K562 (cell line): ENCODE measurements around the gene ALOX12B. TPM values are rescaled to one million over a fixed set of nuclear protein-coding genes. Genes with fewer than 3 reads are reported as not detected.

ENCODE experiments used
- ATAC-seq: fragments of 200-7000 bp; cut with Tn5 transposase; 3 replicates; pipeline ENCODE4 v1.9.1; 2020; ENCODE audit warnings: moderate library complexity
- BruUV-seq: library from RNA; stranded (reverse); fragments of 400-500 nt; replicated peaks from 2 replicates; lab custom pipeline; 2021; lab: Mats Ljungman, UMichigan
- CTCF ChIA-PET: fragments of 300-600 bp; formaldehyde crosslinking; extraction: SDS; loops from one replicate; lab custom pipeline; 2021; ENCODE audit warnings: low intra/inter-chr PET ratio; lab: Yijun Ruan, JAX
- POLR2A ChIA-PET: fragments of 300-600, 350-650 bp; sonication (Branson Sonifier 250); formaldehyde crosslinking; extraction: SDS; loops from one replicate; lab custom pipeline; 2021; ENCODE audit warnings: antibody characterized with exemption, inconsistent platforms; lab: Yijun Ruan, JAX
- DNase-seq, 4 experiments: peaks; one replicate each; pipeline versions ENCODE4 v3.0.0 to v3.0.0-alpha.2; 2011 to 2018; ENCODE audit warnings: low spot score in 3 of 4, mixed read lengths in 3 of 4; ENCODE audit errors: extremely low read depth in 1 of 4
- FAIRE-seq: peaks from 2 replicates; lab custom pipeline; 2011; peaks lifted over from hg19 to GRCh38; lab: Jason Lieb, UNC
- H2AFZ ChIP-seq: 2 replicates; pipeline ENCODE4 v1.6.0; 2011; ENCODE audit warnings: low read depth, low read length, control low read depth, inconsistent platforms
- H3K27ac ChIP-seq: fragments of 200-600 bp; 3 replicates; pipeline ENCODE4 v1.8.0; 2011; ENCODE audit warnings: low read depth, mild to moderate bottlenecking, control low read depth, inconsistent platforms, low read length, moderate library complexity, mixed read lengths; ENCODE audit errors: extremely low read depth
- H3K27me3 ChIP-seq, 2 experiments: fragments of 300-600 bp in 1 of 2; 2 replicates in 1 of 2; 3 replicates in 1 of 2; pipeline versions ENCODE4 v1.6.0 to v1.8.0; 2011; ENCODE audit warnings: inconsistent platforms in 2 of 2, low read length in 2 of 2, mild to moderate bottlenecking in 1 of 2, mixed read lengths in 1 of 2, moderate library complexity in 1 of 2; ENCODE audit not compliant: control insufficient read depth in 2 of 2, insufficient read depth in 2 of 2
- H3K36me3 ChIP-seq: fragments of 300-600 bp; 3 replicates; pipeline ENCODE4 v1.8.0; 2011; ENCODE audit warnings: mild to moderate bottlenecking, low read length, inconsistent platforms; ENCODE audit not compliant: control insufficient read depth, insufficient read depth
- H3K4me1 ChIP-seq, 2 experiments: fragments of 200-600 bp in 1 of 2; replicated peaks in 1 of 2; 2 replicates in 1 of 2; 3 replicates in 1 of 2; pipeline versions ENCODE4 v1.5.1 to v1.8.0; 2011; ENCODE audit warnings: inconsistent platforms in 2 of 2, low read length in 2 of 2, mild to moderate bottlenecking in 1 of 2, mixed read lengths in 1 of 2, moderate library complexity in 1 of 2; ENCODE audit not compliant: control insufficient read depth in 2 of 2, insufficient read depth in 2 of 2
- H3K4me2 ChIP-seq: 2 replicates; pipeline ENCODE4 v1.6.1; 2011; ENCODE audit warnings: low read length, control low read depth, inconsistent platforms, mixed read lengths; ENCODE audit not compliant: insufficient read depth
- H3K4me3 ChIP-seq: fragments of 200-600 bp; sonication (generic), shearing (Covaris generic); 2 replicates; pipeline ENCODE4 v1.5.1; 2016; ENCODE audit warnings: control low read depth, inconsistent platforms
- H3K79me2 ChIP-seq: fragments of 200-600 bp; 3 replicates; pipeline ENCODE4 v1.8.0; 2011; ENCODE audit warnings: low read length, inconsistent platforms; ENCODE audit not compliant: control insufficient read depth, insufficient read depth
- H3K9ac ChIP-seq, 2 experiments: 2 replicates each; pipeline versions ENCODE4 v1.6.0 to v1.6.1; 2011; ENCODE audit warnings: low read depth in 2 of 2, low read length in 2 of 2, control low read depth in 1 of 2, inconsistent platforms in 1 of 2, mild to moderate bottlenecking in 1 of 2, mixed read lengths in 1 of 2; ENCODE audit not compliant: insufficient read depth in 1 of 2
- H3K9me1 ChIP-seq: one replicate; pipeline ENCODE4 v1.6.0; 2011; ENCODE audit warnings: inconsistent platforms, mild to moderate bottlenecking, low read length, moderate library complexity; ENCODE audit not compliant: control insufficient read depth, insufficient read depth
- H3K9me3 ChIP-seq: replicated peaks from 2 replicates; pipeline ENCODE4 v1.5.1; 2011; ENCODE audit warnings: low read depth, low read length, inconsistent platforms; ENCODE audit not compliant: control insufficient read depth, insufficient read depth
- H4K20me1 ChIP-seq: replicated peaks from 2 replicates; pipeline ENCODE4 v1.6.1; 2011; ENCODE audit warnings: low read length, inconsistent platforms, mixed read lengths; ENCODE audit not compliant: control insufficient read depth, insufficient read depth
- BRD4 ChIP-seq: fragments of 200-600 bp; sonication (generic); IDR thresholded peaks from 2 replicates; pipeline ENCODE4 v1.6.1; 2017; ENCODE audit warnings: inconsistent platforms
- GABPA ChIP-seq: fragments of 200-800 bp; sonication (Bioruptor generic); conservative IDR thresholded peaks from 2 replicates; pipeline ENCODE4 v1.6.1; 2016; ENCODE audit warnings: low read depth, missing genetic modification characterization, missing compliant biosample characterization
- WGBS: fragments of 100-300 bp; shearing (Covaris generic); methylation state at CpG from one replicate; pipeline ENCODE4 v1.1.6; 2016; ENCODE audit warnings: low coverage, mixed read lengths; ENCODE audit not compliant: insufficient coverage; ENCODE audit errors: missing lambda C conversion rate; 5-methylcytosine and 5-hydroxymethylcytosine counted together
- in situ Hi-C: fragments of 300-500 bp; cut with MboI; formaldehyde crosslinking; loops from 4 replicates; pipeline ENCODE4 v1.15.0; 2018; ENCODE audit warnings: inconsistent platforms, mixed read lengths
- intact Hi-C: fragments of 100-400 bp; cut with micrococcal nuclease; formaldehyde crosslinking; loops from 2 replicates; pipeline ENCODE4 v1.14.2; 2022
- polyA plus RNA-seq, 8 experiments: library from polyadenylated mRNA; depleted of rRNA in 4 of 8; stranded (reverse) in 5 of 8; unstranded in 3 of 8; fragments of >200 nt; fragmentation: Nextera tagmentation in 2 of 8; fragmentation: Illumina TruSeq in 1 of 8; extraction: Ambion mirVana in 2 of 8; extraction: Trizol in 1 of 8; gene quantifications; 2 replicates each; pipeline versions ENCODE4 v1.2.1 to v1.2.3, GENCODE V29; 2011 to 2014; ENCODE audit warnings: inconsistent platforms in 1 of 8, missing spikeins in 1 of 8
- total RNA-seq, 7 experiments: library from RNA; depleted of rRNA in 6 of 7; stranded (reverse); fragments of >200 nt in 6 of 7; fragmentation: Illumina TruSeq in 2 of 7; extraction: Trizol in 2 of 7; gene quantifications; 2 replicates each; pipeline versions ENCODE4 v1.2.1 to v1.2.3, GENCODE V29; 2011 to 2021; ENCODE audit warnings: low replicate concordance in 1 of 7
- TF ChIP-seq, protein P1 (sequence below): fragments of 200-600 bp; sonication (generic); IDR thresholded peaks from one replicate; pipeline ENCODE4 v1.6.1; 2012; ENCODE audit warnings: mild to moderate bottlenecking, low read depth, low read length, inconsistent platforms
- TF ChIP-seq, protein P2 (sequence below): fragments of 250-450 bp; sonication (Bioruptor Pico); IDR thresholded peaks from 2 replicates; pipeline ENCODE4 v1.8.0; 2022; ENCODE audit warnings: inconsistent platforms

Gene ALOX12B
- total and polyA plus RNA-seq, 9 of the 15 experiments (the other 6 are each of a cell fraction or from before 2014, with no cell fraction given), result not detected

DNA sequence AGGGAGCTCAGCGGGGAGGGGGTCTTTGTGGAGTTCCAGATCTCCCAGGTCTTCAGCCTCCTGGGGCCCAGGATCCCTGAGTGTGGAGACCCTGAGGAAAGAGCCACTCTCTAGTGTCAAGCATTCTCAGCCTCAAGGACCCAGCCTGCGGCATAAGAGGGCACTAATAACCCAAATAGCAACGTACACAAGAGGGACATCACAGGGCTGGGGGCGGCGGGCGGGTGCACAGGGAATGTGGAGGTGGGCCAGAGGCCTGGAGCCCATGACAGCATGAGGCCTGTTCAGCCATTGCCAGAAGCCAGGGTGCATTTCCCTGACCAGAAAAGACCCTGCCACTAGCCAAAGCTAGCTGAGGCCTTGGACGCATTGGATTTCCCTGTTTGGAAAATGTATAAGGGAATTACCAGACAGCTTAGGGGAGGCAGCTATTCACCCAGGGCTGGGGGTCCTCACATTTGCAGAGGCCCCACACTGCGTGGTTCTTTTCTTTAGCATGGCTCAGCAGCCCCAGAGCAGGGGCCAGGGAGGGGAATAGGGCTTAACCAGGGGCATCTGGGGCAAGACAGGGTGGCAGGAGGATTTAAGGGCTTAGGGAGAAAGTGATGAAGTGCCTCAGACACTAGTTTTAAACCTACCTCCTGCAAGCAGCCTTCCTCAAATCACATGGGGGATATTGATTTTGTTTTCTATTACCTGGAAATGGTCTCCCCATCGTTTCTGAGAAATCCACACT, 62.2 kb downstream of the ALOX12B start:
- H3K4me1 ChIP-seq, result no peaks in the 10 kb centered on the region; a peak in 1 of 5 replicates
- no peak overlapping the region for H3K4me3 ChIP-seq
- H3K27ac ChIP-seq, result no peak overlapping the region
- no TSS peak for BruUV-seq
- POLR2A ChIA-PET, result no interaction called here
- DNase-seq, result no peak
- H3K27me3 ChIP-seq, result peaks cover 0 to 24% of the 10 kb centered on the region in 2 experiments; a peak in 3 of 5 replicates
- H3K36me3 ChIP-seq, result no peaks in the 10 kb centered on the region
- H3K9me1 ChIP-seq, result no peaks in the 10 kb centered on the region
- no peak for ATAC-seq
- H3K9me3 ChIP-seq, result no peaks in the 10 kb centered on the region
- H3K9ac ChIP-seq, result no peak overlapping the region
- WGBS, result 7% methylated on average over 8 of the region's 9 CpGs
- in situ Hi-C loops (no loop called here), intact Hi-C loops (no loop called here)
- H2AFZ ChIP-seq, result no peak overlapping the region
- H3K4me2 ChIP-seq, result no peak overlapping the region
- CTCF ChIA-PET, result interaction anchor here (0.6 kb wide), 1 partner anchor 199 kb away, joined by 3 read pairs; no protein-coding TSS in a partner anchor
- no peaks in the 10 kb centered on the region for H4K20me1 ChIP-seq
- H3K79me2 ChIP-seq, result no peaks in the 10 kb centered on the region
- FAIRE-seq, result no peak
- TF ChIP-seq, protein P1, sequence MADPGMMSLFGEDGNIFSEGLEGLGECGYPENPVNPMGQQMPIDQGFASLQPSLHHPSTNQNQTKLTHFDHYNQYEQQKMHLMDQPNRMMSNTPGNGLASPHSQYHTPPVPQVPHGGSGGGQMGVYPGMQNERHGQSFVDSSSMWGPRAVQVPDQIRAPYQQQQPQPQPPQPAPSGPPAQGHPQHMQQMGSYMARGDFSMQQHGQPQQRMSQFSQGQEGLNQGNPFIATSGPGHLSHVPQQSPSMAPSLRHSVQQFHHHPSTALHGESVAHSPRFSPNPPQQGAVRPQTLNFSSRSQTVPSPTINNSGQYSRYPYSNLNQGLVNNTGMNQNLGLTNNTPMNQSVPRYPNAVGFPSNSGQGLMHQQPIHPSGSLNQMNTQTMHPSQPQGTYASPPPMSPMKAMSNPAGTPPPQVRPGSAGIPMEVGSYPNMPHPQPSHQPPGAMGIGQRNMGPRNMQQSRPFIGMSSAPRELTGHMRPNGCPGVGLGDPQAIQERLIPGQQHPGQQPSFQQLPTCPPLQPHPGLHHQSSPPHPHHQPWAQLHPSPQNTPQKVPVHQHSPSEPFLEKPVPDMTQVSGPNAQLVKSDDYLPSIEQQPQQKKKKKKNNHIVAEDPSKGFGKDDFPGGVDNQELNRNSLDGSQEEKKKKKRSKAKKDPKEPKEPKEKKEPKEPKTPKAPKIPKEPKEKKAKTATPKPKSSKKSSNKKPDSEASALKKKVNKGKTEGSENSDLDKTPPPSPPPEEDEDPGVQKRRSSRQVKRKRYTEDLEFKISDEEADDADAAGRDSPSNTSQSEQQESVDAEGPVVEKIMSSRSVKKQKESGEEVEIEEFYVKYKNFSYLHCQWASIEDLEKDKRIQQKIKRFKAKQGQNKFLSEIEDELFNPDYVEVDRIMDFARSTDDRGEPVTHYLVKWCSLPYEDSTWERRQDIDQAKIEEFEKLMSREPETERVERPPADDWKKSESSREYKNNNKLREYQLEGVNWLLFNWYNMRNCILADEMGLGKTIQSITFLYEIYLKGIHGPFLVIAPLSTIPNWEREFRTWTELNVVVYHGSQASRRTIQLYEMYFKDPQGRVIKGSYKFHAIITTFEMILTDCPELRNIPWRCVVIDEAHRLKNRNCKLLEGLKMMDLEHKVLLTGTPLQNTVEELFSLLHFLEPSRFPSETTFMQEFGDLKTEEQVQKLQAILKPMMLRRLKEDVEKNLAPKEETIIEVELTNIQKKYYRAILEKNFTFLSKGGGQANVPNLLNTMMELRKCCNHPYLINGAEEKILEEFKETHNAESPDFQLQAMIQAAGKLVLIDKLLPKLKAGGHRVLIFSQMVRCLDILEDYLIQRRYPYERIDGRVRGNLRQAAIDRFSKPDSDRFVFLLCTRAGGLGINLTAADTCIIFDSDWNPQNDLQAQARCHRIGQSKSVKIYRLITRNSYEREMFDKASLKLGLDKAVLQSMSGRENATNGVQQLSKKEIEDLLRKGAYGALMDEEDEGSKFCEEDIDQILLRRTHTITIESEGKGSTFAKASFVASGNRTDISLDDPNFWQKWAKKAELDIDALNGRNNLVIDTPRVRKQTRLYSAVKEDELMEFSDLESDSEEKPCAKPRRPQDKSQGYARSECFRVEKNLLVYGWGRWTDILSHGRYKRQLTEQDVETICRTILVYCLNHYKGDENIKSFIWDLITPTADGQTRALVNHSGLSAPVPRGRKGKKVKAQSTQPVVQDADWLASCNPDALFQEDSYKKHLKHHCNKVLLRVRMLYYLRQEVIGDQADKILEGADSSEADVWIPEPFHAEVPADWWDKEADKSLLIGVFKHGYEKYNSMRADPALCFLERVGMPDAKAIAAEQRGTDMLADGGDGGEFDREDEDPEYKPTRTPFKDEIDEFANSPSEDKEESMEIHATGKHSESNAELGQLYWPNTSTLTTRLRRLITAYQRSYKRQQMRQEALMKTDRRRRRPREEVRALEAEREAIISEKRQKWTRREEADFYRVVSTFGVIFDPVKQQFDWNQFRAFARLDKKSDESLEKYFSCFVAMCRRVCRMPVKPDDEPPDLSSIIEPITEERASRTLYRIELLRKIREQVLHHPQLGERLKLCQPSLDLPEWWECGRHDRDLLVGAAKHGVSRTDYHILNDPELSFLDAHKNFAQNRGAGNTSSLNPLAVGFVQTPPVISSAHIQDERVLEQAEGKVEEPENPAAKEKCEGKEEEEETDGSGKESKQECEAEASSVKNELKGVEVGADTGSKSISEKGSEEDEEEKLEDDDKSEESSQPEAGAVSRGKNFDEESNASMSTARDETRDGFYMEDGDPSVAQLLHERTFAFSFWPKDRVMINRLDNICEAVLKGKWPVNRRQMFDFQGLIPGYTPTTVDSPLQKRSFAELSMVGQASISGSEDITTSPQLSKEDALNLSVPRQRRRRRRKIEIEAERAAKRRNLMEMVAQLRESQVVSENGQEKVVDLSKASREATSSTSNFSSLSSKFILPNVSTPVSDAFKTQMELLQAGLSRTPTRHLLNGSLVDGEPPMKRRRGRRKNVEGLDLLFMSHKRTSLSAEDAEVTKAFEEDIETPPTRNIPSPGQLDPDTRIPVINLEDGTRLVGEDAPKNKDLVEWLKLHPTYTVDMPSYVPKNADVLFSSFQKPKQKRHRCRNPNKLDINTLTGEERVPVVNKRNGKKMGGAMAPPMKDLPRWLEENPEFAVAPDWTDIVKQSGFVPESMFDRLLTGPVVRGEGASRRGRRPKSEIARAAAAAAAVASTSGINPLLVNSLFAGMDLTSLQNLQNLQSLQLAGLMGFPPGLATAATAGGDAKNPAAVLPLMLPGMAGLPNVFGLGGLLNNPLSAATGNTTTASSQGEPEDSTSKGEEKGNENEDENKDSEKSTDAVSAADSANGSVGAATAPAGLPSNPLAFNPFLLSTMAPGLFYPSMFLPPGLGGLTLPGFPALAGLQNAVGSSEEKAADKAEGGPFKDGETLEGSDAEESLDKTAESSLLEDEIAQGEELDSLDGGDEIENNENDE, result no peak
- TF ChIP-seq, protein P2, sequence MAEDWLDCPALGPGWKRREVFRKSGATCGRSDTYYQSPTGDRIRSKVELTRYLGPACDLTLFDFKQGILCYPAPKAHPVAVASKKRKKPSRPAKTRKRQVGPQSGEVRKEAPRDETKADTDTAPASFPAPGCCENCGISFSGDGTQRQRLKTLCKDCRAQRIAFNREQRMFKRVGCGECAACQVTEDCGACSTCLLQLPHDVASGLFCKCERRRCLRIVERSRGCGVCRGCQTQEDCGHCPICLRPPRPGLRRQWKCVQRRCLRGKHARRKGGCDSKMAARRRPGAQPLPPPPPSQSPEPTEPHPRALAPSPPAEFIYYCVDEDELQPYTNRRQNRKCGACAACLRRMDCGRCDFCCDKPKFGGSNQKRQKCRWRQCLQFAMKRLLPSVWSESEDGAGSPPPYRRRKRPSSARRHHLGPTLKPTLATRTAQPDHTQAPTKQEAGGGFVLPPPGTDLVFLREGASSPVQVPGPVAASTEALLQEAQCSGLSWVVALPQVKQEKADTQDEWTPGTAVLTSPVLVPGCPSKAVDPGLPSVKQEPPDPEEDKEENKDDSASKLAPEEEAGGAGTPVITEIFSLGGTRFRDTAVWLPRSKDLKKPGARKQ (CRISPR knock-in tag), result no peak
- TF ChIP-seq GABPA (tag), result no peak
- TF ChIP-seq BRD4, result no peak
